ENCODE measurements around the gene TDP2.

- TF ChIP-seq CTCF (IDR thresholded peaks at IDR 0.05): no peak
- no peak for TF ChIP-seq POLR2A (IDR thresholded peaks at IDR 0.05)
Observed at GRCh38 chr6:24600903-24601302, 65.8 kb downstream of the TDP2 start.
